IMR-90 (cell line): ENCODE data around the gene CRYZL1. TPM values are rescaled to one million over a fixed set of nuclear protein-coding genes. Genes with fewer than 3 reads are reported as not detected.

Source experiments
- ATAC-seq: fragments of 200-7000 bp; cut with Tn5 transposase; 2 replicates; pipeline ENCODE4 v1.9.1; 2020; ENCODE audit warnings: low read depth, mild to moderate bottlenecking, moderate library complexity
- BruUV-seq: library from RNA; stranded (reverse); fragments of 400-500 nt; replicated peaks from 2 replicates; lab custom pipeline; 2021; lab: Mats Ljungman, UMichigan
- CTCF ChIA-PET: fragments of 300-600 bp; formaldehyde crosslinking; extraction: SDS; loops from one replicate; lab custom pipeline; 2021; ENCODE audit warnings: antibody characterized with exemption; lab: Yijun Ruan, JAX
- POLR2A ChIA-PET: fragments of 300-600 bp; sonication (Branson Sonifier 250); formaldehyde crosslinking; loops from one replicate; lab custom pipeline; 2022; ENCODE audit warnings: antibody characterized with exemption; ENCODE audit not compliant: unreplicated experiment; lab: Charles Lee
- DNase-seq: peaks from one replicate; pipeline ENCODE4 v3.0.0; 2013
- H2AFZ ChIP-seq: replicated peaks from 2 replicates; pipeline ENCODE3; 2013; ENCODE audit warnings: low read length, mild to moderate bottlenecking; ENCODE audit not compliant: poor library complexity
- H2AK5ac ChIP-seq: 2 replicates; pipeline ENCODE4 v1.6.1; 2013; ENCODE audit warnings: low read depth, low read length, inconsistent platforms
- H2AK9ac ChIP-seq: replicated peaks from 2 replicates; pipeline ENCODE3; 2013; ENCODE audit warnings: mild to moderate bottlenecking, low read depth, low read length, moderate library complexity; ENCODE audit not compliant: poor library complexity
- H2BK120ac ChIP-seq: 2 replicates; pipeline ENCODE4 v1.6.1; 2013; ENCODE audit warnings: low read depth, low read length, inconsistent platforms
- H2BK15ac ChIP-seq: 3 replicates; pipeline ENCODE4 v1.6.1; 2013; ENCODE audit warnings: low read depth, low read length, inconsistent platforms
- H2BK20ac ChIP-seq: 2 replicates; pipeline ENCODE4 v1.6.1; 2013; ENCODE audit warnings: low read depth, mild to moderate bottlenecking, inconsistent platforms, low read length, moderate library complexity
- H2BK5ac ChIP-seq: 2 replicates; pipeline ENCODE4 v1.6.1; 2013; ENCODE audit warnings: mild to moderate bottlenecking, low read depth, low read length, inconsistent platforms; ENCODE audit not compliant: poor library complexity, severe bottlenecking
- H3K14ac ChIP-seq: replicated peaks from 2 replicates; pipeline ENCODE4 v1.6.1; 2013; ENCODE audit warnings: low read depth, low read length, inconsistent platforms
- H3K18ac ChIP-seq: 2 replicates; pipeline ENCODE4 v1.6.1; 2013; ENCODE audit warnings: low read depth, low read length, control low read depth
- H3K23ac ChIP-seq: 2 replicates; pipeline ENCODE4 v1.6.1; 2013; ENCODE audit warnings: low read depth, low read length, inconsistent platforms
- H3K27ac ChIP-seq: 2 replicates; pipeline ENCODE4 v1.5.1; 2013; ENCODE audit warnings: mild to moderate bottlenecking, control low read depth, low read length; ENCODE audit not compliant: insufficient read depth
- H3K27me3 ChIP-seq: 2 replicates; pipeline ENCODE4 v1.6.1; 2013; ENCODE audit warnings: low read length; ENCODE audit not compliant: control insufficient read depth, insufficient read depth
- H3K36me3 ChIP-seq: 2 replicates; pipeline ENCODE4 v1.6.1; 2013; ENCODE audit warnings: low read length, mixed read lengths; ENCODE audit not compliant: control insufficient read depth, insufficient read depth
- H3K4ac ChIP-seq: 2 replicates; pipeline ENCODE4 v1.6.1; 2013; ENCODE audit warnings: low read depth, low read length, inconsistent platforms
- H3K4me1 ChIP-seq: 2 replicates; pipeline ENCODE4 v1.6.1; 2013; ENCODE audit warnings: low read length, mixed read lengths; ENCODE audit not compliant: control insufficient read depth, insufficient read depth
- H3K4me2 ChIP-seq: 2 replicates; pipeline ENCODE4 v1.6.1; 2013; ENCODE audit warnings: low read depth, mild to moderate bottlenecking, control low read depth, low read length, moderate library complexity
- H3K4me3 ChIP-seq: 2 replicates; pipeline ENCODE4 v1.5.1; 2013; ENCODE audit warnings: low read depth, mild to moderate bottlenecking, control low read depth, low read length, moderate library complexity; ENCODE audit not compliant: insufficient read depth
- H3K56ac ChIP-seq: 2 replicates; pipeline ENCODE4 v1.6.1; 2013; ENCODE audit warnings: low read length, inconsistent platforms; ENCODE audit not compliant: insufficient read depth; ENCODE audit errors: extremely low read depth
- H3K79me1 ChIP-seq, 2 experiments: 2 replicates each; pipeline ENCODE4 v1.6.1; 2013; ENCODE audit warnings: low read length in 2 of 2, inconsistent platforms in 1 of 2, low read depth in 1 of 2
- H3K9ac ChIP-seq: 2 replicates; pipeline ENCODE4 v1.6.1; 2013; ENCODE audit warnings: low read depth, low read length, control low read depth
- H3K9me1 ChIP-seq: 2 replicates; pipeline ENCODE4 v1.6.1; 2013; ENCODE audit warnings: low read length, inconsistent platforms; ENCODE audit not compliant: insufficient read depth
- H3K9me3 ChIP-seq: 2 replicates; pipeline ENCODE4 v1.6.1; 2013; ENCODE audit warnings: low read length; ENCODE audit not compliant: control insufficient read depth, insufficient read depth
- H4K20me1 ChIP-seq: 2 replicates; pipeline ENCODE4 v1.6.1; 2013; ENCODE audit warnings: low read length, inconsistent platforms; ENCODE audit not compliant: insufficient read depth
- H4K5ac ChIP-seq: 2 replicates; pipeline ENCODE4 v1.6.1; 2013; ENCODE audit warnings: mild to moderate bottlenecking, low read depth, low read length, control low read depth
- H4K8ac ChIP-seq, 2 experiments: 2 replicates each; pipeline ENCODE4 v1.6.1; 2013; ENCODE audit warnings: low read depth in 2 of 2, low read length in 2 of 2, control low read depth in 1 of 2, inconsistent platforms in 1 of 2
- H4K91ac ChIP-seq: 2 replicates; pipeline ENCODE4 v1.6.1; 2013; ENCODE audit warnings: low read depth, low read length, inconsistent platforms; ENCODE audit not compliant: insufficient read depth
- CEBPB ChIP-seq: IDR thresholded peaks from 2 replicates; pipeline ENCODE4 v1.6.1; 2012; ENCODE audit warnings: low read depth, low read length, improper control_type of control experiment
- CHD1 ChIP-seq: IDR thresholded peaks from 2 replicates; pipeline ENCODE4 v1.6.1; 2012; ENCODE audit warnings: low read depth, low read length, improper control_type of control experiment
- FOS ChIP-seq: fragments of 150-350 bp; IDR thresholded peaks from 2 replicates; pipeline ENCODE4 v1.6.1; 2016; ENCODE audit warnings: low read depth, low read length
- MAFK ChIP-seq: IDR thresholded peaks from 2 replicates; pipeline ENCODE4 v1.6.1; 2012; ENCODE audit warnings: low read depth, low read length, improper control_type of control experiment
- MAZ ChIP-seq: IDR thresholded peaks from 2 replicates; pipeline ENCODE4 v1.6.1; 2012; ENCODE audit warnings: low read depth, mild to moderate bottlenecking, low read length, improper control_type of control experiment, moderate library complexity, borderline replicate concordance
- MXI1 ChIP-seq: IDR thresholded peaks from 2 replicates; pipeline ENCODE4 v1.6.1; 2012; ENCODE audit warnings: low read depth, mild to moderate bottlenecking, low read length, moderate library complexity, borderline replicate concordance
- NFE2L2 ChIP-seq: fragments of 150-350 bp; IDR thresholded peaks from 2 replicates; pipeline ENCODE4 v1.6.1; 2016; ENCODE audit warnings: low read depth, mild to moderate bottlenecking, low read length
- POLR2A ChIP-seq: IDR thresholded peaks from 2 replicates; pipeline ENCODE4 v1.6.1; 2012; ENCODE audit warnings: mild to moderate bottlenecking, low read depth, low read length
- RAD21 ChIP-seq: IDR thresholded peaks from 2 replicates; pipeline ENCODE4 v1.6.1; 2012; ENCODE audit warnings: low read length, improper control_type of control experiment
- RCOR1 ChIP-seq: IDR thresholded peaks from 2 replicates; pipeline ENCODE4 v1.6.1; 2012; ENCODE audit warnings: mild to moderate bottlenecking, low read length, improper control_type of control experiment; ENCODE audit not compliant: insufficient replicate concordance
- RFX5 ChIP-seq: IDR thresholded peaks from 2 replicates; pipeline ENCODE4 v1.8.0; 2012; ENCODE audit warnings: low read depth, mild to moderate bottlenecking, low read length, moderate library complexity
- SMC3 ChIP-seq: fragments of 150-350 bp; IDR thresholded peaks from 2 replicates; pipeline ENCODE4 v1.6.1; 2016; ENCODE audit warnings: low read depth, mild to moderate bottlenecking, antibody characterized with exemption, low read length, moderate library complexity
- WGBS, 2 experiments: methylation state at CpG; one replicate each; pipeline versions ENCODE4 v1.1.5 to v1.1.7; 2013; ENCODE audit warnings: missing lambda C conversion rate in 2 of 2; ENCODE audit not compliant: insufficient read length in 1 of 2; ENCODE audit errors: extremely low coverage in 2 of 2; 5-methylcytosine and 5-hydroxymethylcytosine counted together
- dilution Hi-C: fragments of 300-500 bp; cut with HindIII; formaldehyde crosslinking; loops from one replicate; pipeline ENCODE4 v1.14.3; 2018; ENCODE audit warnings: low sequenced_read_pairs; ENCODE audit not compliant: unreplicated experiment
- in situ Hi-C: fragments of 300-500 bp; cut with MboI; formaldehyde crosslinking; loops from 3 replicates; pipeline ENCODE4 v1.14.3; 2019; ENCODE audit warnings: low sequenced_read_pairs, inconsistent platforms, mixed read lengths
- intact Hi-C: fragments of 100-400 bp; cut with micrococcal nuclease; formaldehyde crosslinking; loops from 2 replicates; pipeline ENCODE4 v1.10.0; 2022
- polyA plus RNA-seq, 3 experiments: library from polyadenylated mRNA; depleted of rRNA; stranded (reverse); fragments of >200 nt; gene quantifications; 2 replicates each; pipeline ENCODE4 v1.2.3, GENCODE V29; 2012; ENCODE audit warnings: low replicate concordance in 1 of 3
- total RNA-seq: library from RNA; depleted of rRNA; stranded (reverse); fragments of >200 nt; gene quantifications from 2 replicates; pipeline ENCODE4 v1.2.3, GENCODE V29; 2012
- TF ChIP-seq, protein P1 (sequence below): fragments of 150-350 bp; IDR thresholded peaks from 2 replicates; pipeline ENCODE4 v1.6.1; 2016; ENCODE audit warnings: low read depth, mild to moderate bottlenecking, low read length, moderate library complexity, borderline replicate concordance
- TF ChIP-seq, protein P2 (sequence below): fragments of 150-350 bp; IDR thresholded peaks from 2 replicates; pipeline ENCODE4 v1.6.1; 2017; ENCODE audit warnings: mild to moderate bottlenecking, antibody characterized with exemption, low read length, low read depth
- TF ChIP-seq, protein P3 (sequence below): conservative IDR thresholded peaks from 2 replicates; pipeline ENCODE4 v1.5.1; 2012; ENCODE audit warnings: mild to moderate bottlenecking, low read depth, low read length, improper control_type of control experiment

The CRYZL1 gene
- total and polyA plus RNA-seq, 2 of the 4 experiments (the other 2 are of a cell fraction) = 19.9 to 28.5 TPM

DNA sequence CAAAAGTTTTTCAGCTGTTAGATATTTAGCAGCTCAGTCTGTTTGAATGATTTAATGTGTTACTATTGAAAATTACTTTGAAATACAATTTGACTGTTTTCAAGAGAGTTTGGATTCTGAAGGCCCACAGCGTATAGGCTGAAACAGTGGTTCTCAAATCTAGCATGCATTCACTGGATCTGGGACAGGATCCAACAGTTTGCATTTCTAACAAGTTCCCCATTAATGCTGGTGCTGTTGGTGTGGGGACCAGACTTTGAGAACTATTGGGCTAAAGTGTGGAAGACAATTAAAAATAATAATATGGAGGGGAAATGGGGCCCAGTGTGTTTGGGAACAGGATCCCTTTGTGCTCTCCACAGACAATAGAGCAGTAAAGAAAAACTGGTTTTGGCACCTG, 32.7 kb upstream of the CRYZL1 start:
- no peaks in the 10 kb centered on the region for H3K27me3 ChIP-seq
- no CpG with 5 or more reads among the region's 1 CpG for WGBS, 2 experiments
- H3K9me1 ChIP-seq = peaks cover 9% of the 10 kb centered on the region
- BruUV-seq = no TSS peak
- H3K9ac ChIP-seq = no peak overlapping the region
- DNase-seq = no peak
- H2BK120ac ChIP-seq = no peak overlapping the region
- H2AFZ ChIP-seq = no peak overlapping the region
- no peak overlapping the region for H3K56ac ChIP-seq
- H3K36me3 ChIP-seq = no peaks in the 10 kb centered on the region
- H2AK5ac ChIP-seq = no peak overlapping the region
- ChIA-PET POLR2A (no interaction called here), CTCF (no interaction called here)
- no peak for TF ChIP-seq RAD21
- no peak for TF ChIP-seq MAFK
- TF ChIP-seq MXI1 = no peak
- no peak for TF ChIP-seq FOS
- no peak for TF ChIP-seq POLR2A
- TF ChIP-seq CEBPB = no peak
- no peak for TF ChIP-seq CHD1
- TF ChIP-seq NFE2L2 = no peak
- no peak for TF ChIP-seq SMC3
- TF ChIP-seq, protein P1, sequence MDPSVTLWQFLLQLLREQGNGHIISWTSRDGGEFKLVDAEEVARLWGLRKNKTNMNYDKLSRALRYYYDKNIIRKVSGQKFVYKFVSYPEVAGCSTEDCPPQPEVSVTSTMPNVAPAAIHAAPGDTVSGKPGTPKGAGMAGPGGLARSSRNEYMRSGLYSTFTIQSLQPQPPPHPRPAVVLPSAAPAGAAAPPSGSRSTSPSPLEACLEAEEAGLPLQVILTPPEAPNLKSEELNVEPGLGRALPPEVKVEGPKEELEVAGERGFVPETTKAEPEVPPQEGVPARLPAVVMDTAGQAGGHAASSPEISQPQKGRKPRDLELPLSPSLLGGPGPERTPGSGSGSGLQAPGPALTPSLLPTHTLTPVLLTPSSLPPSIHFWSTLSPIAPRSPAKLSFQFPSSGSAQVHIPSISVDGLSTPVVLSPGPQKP = no peak
- no peak for TF ChIP-seq RCOR1
- TF ChIP-seq, protein P2, sequence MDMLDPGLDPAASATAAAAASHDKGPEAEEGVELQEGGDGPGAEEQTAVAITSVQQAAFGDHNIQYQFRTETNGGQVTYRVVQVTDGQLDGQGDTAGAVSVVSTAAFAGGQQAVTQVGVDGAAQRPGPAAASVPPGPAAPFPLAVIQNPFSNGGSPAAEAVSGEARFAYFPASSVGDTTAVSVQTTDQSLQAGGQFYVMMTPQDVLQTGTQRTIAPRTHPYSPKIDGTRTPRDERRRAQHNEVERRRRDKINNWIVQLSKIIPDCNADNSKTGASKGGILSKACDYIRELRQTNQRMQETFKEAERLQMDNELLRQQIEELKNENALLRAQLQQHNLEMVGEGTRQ = no peak
- TF ChIP-seq RFX5 = no peak
- no peak for TF ChIP-seq MAZ
- TF ChIP-seq, protein P3, sequence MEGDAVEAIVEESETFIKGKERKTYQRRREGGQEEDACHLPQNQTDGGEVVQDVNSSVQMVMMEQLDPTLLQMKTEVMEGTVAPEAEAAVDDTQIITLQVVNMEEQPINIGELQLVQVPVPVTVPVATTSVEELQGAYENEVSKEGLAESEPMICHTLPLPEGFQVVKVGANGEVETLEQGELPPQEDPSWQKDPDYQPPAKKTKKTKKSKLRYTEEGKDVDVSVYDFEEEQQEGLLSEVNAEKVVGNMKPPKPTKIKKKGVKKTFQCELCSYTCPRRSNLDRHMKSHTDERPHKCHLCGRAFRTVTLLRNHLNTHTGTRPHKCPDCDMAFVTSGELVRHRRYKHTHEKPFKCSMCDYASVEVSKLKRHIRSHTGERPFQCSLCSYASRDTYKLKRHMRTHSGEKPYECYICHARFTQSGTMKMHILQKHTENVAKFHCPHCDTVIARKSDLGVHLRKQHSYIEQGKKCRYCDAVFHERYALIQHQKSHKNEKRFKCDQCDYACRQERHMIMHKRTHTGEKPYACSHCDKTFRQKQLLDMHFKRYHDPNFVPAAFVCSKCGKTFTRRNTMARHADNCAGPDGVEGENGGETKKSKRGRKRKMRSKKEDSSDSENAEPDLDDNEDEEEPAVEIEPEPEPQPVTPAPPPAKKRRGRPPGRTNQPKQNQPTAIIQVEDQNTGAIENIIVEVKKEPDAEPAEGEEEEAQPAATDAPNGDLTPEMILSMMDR = no peak
- no peak overlapping the region for H4K5ac ChIP-seq
- no peak overlapping the region for H3K27ac ChIP-seq
- H2BK20ac ChIP-seq = no peak overlapping the region
- in situ Hi-C loops (no loop called here), intact Hi-C loops (no loop called here), dilution Hi-C loops (no loop called here)
- no peak overlapping the region for H3K14ac ChIP-seq
- no peak overlapping the region for H2BK5ac ChIP-seq
- H4K91ac ChIP-seq = no peak overlapping the region
- no peak overlapping the region for H3K18ac ChIP-seq
- H3K4me3 ChIP-seq = no peak overlapping the region
- peaks cover 7% of the 10 kb centered on the region for H3K4me1 ChIP-seq
- H4K20me1 ChIP-seq = peaks cover 25% of the 10 kb centered on the region
- H2AK9ac ChIP-seq = no peak overlapping the region
- no peak overlapping the region for H2BK15ac ChIP-seq
- ATAC-seq = no peak
- no peak overlapping the region for H3K4me2 ChIP-seq
- no peak overlapping the region for H4K8ac ChIP-seq
- H3K79me1 ChIP-seq = peaks cover 55 to 83% of the 10 kb centered on the region in 2 experiments
- H3K4ac ChIP-seq = no peak overlapping the region
- no peaks in the 10 kb centered on the region for H3K9me3 ChIP-seq
- H3K23ac ChIP-seq = no peak overlapping the region
